ENCODE data around the gene GCNT1. TPM values are rescaled to one million over a fixed set of nuclear protein-coding genes. Genes with fewer than 3 reads are reported as not detected.
A peak's percentile ranks its signal among the peaks of the same experiment; 100 is the strongest.

GCNT1 gene
- total RNA-seq, 1 experiment from 2014 or later, result 17.2 TPM

DNA sequence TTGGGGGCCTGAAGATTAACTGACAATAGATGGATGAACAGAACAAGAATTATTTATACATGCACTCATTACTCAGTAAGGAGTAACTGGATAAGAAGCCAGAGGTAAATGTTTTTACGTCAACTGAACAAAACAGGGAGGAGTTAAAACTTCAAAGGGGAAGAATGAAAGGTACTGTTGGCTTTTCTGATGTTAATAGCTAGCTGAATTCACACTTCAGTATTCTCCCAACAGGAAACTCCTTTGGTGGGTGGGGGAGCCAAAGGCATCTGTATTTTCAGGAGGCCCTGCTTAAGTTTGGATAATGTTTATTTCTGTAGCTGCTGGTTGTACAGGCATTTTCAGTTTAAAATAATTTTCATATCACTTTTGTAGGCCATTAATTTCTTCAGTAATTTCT, 41.6 kb upstream of the GCNT1 start (continued):
- TF ChIP-seq, protein P1, sequence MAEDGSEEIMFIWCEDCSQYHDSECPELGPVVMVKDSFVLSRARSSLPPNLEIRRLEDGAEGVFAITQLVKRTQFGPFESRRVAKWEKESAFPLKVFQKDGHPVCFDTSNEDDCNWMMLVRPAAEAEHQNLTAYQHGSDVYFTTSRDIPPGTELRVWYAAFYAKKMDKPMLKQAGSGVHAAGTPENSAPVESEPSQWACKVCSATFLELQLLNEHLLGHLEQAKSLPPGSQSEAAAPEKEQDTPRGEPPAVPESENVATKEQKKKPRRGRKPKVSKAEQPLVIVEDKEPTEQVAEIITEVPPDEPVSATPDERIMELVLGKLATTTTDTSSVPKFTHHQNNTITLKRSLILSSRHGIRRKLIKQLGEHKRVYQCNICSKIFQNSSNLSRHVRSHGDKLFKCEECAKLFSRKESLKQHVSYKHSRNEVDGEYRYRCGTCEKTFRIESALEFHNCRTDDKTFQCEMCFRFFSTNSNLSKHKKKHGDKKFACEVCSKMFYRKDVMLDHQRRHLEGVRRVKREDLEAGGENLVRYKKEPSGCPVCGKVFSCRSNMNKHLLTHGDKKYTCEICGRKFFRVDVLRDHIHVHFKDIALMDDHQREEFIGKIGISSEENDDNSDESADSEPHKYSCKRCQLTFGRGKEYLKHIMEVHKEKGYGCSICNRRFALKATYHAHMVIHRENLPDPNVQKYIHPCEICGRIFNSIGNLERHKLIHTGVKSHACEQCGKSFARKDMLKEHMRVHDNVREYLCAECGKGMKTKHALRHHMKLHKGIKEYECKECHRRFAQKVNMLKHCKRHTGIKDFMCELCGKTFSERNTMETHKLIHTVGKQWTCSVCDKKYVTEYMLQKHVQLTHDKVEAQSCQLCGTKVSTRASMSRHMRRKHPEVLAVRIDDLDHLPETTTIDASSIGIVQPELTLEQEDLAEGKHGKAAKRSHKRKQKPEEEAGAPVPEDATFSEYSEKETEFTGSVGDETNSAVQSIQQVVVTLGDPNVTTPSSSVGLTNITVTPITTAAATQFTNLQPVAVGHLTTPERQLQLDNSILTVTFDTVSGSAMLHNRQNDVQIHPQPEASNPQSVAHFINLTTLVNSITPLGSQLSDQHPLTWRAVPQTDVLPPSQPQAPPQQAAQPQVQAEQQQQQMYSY (CRISPR knock-in tag; IDR thresholded peaks at IDR 0.05), result no peak
- TF ChIP-seq, protein P2, sequence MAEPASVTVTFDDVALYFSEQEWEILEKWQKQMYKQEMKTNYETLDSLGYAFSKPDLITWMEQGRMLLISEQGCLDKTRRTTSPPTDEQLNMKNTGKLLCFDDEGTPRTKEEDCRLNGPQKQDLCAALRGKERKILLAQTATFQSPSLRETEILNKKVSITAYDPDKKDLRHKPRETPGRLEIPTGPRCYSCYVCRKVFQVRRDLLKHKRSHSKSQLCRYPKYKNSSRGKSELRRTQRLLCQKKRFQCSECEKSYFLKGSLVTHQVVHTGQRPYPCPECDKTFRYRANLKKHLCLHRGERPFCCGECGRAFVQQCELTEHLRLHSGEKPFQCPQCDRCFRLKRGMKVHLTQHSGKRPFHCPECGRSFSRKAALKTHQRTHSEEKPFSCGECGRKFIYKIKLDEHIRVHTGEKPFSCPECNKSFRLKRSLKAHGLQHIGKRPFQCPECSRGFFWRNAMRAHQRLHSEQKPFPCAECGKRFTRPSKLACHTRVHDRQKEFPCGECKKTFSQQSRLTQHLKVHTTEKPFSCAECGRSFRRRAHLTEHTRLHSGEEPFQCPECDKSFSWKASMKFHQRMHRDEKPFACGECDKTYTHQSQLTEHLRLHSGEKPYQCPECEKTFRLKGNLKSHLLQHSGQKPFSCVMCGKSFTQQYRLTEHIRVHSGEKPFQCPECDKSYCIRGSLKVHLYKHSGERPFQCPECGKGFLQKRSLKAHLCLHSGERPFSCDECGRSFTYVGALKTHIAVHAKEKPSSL (CRISPR knock-in tag; conservative IDR thresholded peaks at IDR 0.05), result no peak
- TF ChIP-seq NR1H2 (CRISPR knock-in tag; IDR thresholded peaks at IDR 0.05) (no peak), ZNF317 (CRISPR knock-in tag; IDR thresholded peaks at IDR 0.05; ENCODE audit: borderline replicate concordance, low read depth) (no peak)
- TF ChIP-seq, protein P3, sequence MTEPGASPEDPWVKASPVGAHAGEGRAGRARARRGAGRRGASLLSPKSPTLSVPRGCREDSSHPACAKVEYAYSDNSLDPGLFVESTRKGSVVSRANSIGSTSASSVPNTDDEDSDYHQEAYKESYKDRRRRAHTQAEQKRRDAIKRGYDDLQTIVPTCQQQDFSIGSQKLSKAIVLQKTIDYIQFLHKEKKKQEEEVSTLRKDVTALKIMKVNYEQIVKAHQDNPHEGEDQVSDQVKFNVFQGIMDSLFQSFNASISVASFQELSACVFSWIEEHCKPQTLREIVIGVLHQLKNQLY (CRISPR knock-in tag; IDR thresholded peaks at IDR 0.05), result no peak
- TF ChIP-seq, protein P4, sequence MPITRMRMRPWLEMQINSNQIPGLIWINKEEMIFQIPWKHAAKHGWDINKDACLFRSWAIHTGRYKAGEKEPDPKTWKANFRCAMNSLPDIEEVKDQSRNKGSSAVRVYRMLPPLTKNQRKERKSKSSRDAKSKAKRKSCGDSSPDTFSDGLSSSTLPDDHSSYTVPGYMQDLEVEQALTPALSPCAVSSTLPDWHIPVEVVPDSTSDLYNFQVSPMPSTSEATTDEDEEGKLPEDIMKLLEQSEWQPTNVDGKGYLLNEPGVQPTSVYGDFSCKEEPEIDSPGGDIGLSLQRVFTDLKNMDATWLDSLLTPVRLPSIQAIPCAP (CRISPR knock-in tag; IDR thresholded peaks at IDR 0.05), result no peak

DNA sequence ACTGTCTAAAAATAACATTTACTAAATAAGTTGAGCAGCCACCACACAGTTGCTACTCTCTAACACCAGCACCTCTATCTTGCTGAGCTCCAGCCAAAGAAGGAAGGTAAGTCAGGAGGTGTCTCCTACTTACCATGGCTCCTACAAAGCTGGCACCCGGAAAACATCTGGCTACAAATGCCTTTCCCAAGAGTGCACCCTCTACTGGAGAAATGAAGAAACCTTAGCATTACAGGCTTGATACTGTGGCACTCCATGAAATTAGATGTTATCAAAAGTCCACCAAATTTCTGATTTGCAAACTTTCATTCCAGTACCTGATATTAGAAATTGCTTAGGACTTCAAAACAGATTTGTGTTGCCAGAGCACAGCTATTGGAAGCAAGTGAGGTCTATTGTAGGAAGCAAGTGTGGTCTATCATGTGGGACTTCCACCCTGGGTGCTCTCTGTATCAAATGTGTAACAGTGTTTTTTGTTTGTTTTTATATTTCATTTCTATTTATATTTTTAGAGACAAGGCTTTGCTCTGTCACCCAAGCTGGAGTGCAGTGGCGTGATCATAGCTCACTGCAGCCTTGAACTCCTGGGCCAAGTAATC, 39.1 kb upstream of the GCNT1 start:
- Mint-ChIP-seq H3K36me3 (no peaks in the 10 kb centered on the region), H3K9me3 (peaks cover 12% of the 10 kb centered on the region), H3K4me1 (peaks cover 34% of the 10 kb centered on the region), H3K27me3 (ENCODE audit: low read depth) (peaks cover 7% of the 10 kb centered on the region; the same call in 1 of the 2 replicates), H3K4me3 (no peak overlapping the region), H3K27ac (no peak overlapping the region)
- no peak for DNase-seq (ENCODE audit: low spot score)
- POLR2A ChIA-PET, result no interaction called here
- peak; percentile 67 for ATAC-seq
- CTCF ChIA-PET, result interaction anchor here (0.6 to 1.9 kb wide), 9 partner anchors 8 to 287 kb away, joined by 3 to 13 read pairs (median 4); partner anchors contain the start of gene RFK
- no peak for TF ChIP-seq PRRX2 (CRISPR knock-in tag; IDR thresholded peaks at IDR 0.05)
- TF ChIP-seq, protein P5, sequence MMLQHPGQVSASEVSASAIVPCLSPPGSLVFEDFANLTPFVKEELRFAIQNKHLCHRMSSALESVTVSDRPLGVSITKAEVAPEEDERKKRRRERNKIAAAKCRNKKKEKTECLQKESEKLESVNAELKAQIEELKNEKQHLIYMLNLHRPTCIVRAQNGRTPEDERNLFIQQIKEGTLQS (CRISPR knock-in tag; conservative IDR thresholded peaks at IDR 0.05), result no peak
- TF ChIP-seq, protein P6, sequence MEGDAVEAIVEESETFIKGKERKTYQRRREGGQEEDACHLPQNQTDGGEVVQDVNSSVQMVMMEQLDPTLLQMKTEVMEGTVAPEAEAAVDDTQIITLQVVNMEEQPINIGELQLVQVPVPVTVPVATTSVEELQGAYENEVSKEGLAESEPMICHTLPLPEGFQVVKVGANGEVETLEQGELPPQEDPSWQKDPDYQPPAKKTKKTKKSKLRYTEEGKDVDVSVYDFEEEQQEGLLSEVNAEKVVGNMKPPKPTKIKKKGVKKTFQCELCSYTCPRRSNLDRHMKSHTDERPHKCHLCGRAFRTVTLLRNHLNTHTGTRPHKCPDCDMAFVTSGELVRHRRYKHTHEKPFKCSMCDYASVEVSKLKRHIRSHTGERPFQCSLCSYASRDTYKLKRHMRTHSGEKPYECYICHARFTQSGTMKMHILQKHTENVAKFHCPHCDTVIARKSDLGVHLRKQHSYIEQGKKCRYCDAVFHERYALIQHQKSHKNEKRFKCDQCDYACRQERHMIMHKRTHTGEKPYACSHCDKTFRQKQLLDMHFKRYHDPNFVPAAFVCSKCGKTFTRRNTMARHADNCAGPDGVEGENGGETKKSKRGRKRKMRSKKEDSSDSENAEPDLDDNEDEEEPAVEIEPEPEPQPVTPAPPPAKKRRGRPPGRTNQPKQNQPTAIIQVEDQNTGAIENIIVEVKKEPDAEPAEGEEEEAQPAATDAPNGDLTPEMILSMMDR (IDR thresholded peaks at IDR 0.05), result peak; percentile 41; the same call in 1 of the 2 replicates
- TF ChIP-seq ZNF671 (CRISPR knock-in tag; IDR thresholded peaks at IDR 0.05), result no peak
- no peak for TF ChIP-seq ESRRA (CRISPR knock-in tag; IDR thresholded peaks at IDR 0.05; ENCODE audit: borderline replicate concordance)
- TF ChIP-seq, protein P7, sequence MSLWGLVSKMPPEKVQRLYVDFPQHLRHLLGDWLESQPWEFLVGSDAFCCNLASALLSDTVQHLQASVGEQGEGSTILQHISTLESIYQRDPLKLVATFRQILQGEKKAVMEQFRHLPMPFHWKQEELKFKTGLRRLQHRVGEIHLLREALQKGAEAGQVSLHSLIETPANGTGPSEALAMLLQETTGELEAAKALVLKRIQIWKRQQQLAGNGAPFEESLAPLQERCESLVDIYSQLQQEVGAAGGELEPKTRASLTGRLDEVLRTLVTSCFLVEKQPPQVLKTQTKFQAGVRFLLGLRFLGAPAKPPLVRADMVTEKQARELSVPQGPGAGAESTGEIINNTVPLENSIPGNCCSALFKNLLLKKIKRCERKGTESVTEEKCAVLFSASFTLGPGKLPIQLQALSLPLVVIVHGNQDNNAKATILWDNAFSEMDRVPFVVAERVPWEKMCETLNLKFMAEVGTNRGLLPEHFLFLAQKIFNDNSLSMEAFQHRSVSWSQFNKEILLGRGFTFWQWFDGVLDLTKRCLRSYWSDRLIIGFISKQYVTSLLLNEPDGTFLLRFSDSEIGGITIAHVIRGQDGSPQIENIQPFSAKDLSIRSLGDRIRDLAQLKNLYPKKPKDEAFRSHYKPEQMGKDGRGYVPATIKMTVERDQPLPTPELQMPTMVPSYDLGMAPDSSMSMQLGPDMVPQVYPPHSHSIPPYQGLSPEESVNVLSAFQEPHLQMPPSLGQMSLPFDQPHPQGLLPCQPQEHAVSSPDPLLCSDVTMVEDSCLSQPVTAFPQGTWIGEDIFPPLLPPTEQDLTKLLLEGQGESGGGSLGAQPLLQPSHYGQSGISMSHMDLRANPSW (CRISPR knock-in tag; conservative IDR thresholded peaks at IDR 0.05; ENCODE audit: low read depth), result no peak
- TF ChIP-seq, protein P8, sequence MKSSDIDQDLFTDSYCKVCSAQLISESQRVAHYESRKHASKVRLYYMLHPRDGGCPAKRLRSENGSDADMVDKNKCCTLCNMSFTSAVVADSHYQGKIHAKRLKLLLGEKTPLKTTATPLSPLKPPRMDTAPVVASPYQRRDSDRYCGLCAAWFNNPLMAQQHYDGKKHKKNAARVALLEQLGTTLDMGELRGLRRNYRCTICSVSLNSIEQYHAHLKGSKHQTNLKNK (CRISPR knock-in tag; IDR thresholded peaks at IDR 0.05), result no peak
- TF ChIP-seq SOX15 (CRISPR knock-in tag; IDR thresholded peaks at IDR 0.05), result no peak

All from WTC11 (cell line).